Measurements from ENCODE around the gene ELMO1. TPM values are rescaled to one million over a fixed set of nuclear protein-coding genes. Genes with fewer than 3 reads are reported as not detected.

Gene ELMO1
- total RNA-seq = 100 to 1,000 TPM; 101 TPM

- Mint-ChIP-seq H3K4me3 (peak within 1 kb of the TSS; percentile 88), H3K36me3 (peaks cover 3% of the 10 kb centered on the region), H3K4me1 (peaks cover 36% of the 10 kb centered on the region), H3K27ac (peak within 1 kb of the TSS; percentile 93), H3K9me3 (ENCODE audit: low read depth) (no peaks in the 10 kb centered on the region), H3K27me3 (peaks cover 11% of the 10 kb centered on the region)
- CTCF ChIA-PET = interaction anchor here (0.6 to 3.1 kb wide), 15 partner anchors 9 to 1157 kb away, joined by 3 to 21 read pairs (median 4); no protein-coding TSS in a partner anchor
- ATAC-seq (peak; percentile 94), DNase-seq (peak; percentile 88)
Measured at GRCh38 chr7:37448636-37449361, at the start of gene ELMO1. TSS of gene ELMO1 (minus strand) at chr7:37448864. CDS start at chr7:37342690, 106,174 bp downstream.

GRCh38 chr7:37497576-37497975, 48.9 kb upstream of the ELMO1 start:
- no peak overlapping the region for H3K27ac Mint-ChIP-seq
- DNase-seq = no peak
- CTCF ChIA-PET = interaction anchor here (1.5 to 2.3 kb wide), 3 partner anchors 9 to 49 kb away, joined by 4 to 6 read pairs (median 4); partner anchors contain the start of gene ELMO1
- peaks cover 7% of the 10 kb centered on the region for H3K4me1 Mint-ChIP-seq
- peaks cover 2% of the 10 kb centered on the region for H3K27me3 Mint-ChIP-seq
- H3K36me3 Mint-ChIP-seq = no peaks in the 10 kb centered on the region
- H3K4me3 Mint-ChIP-seq = no peak overlapping the region
- H3K9me3 Mint-ChIP-seq (ENCODE audit: low read depth) = no peaks in the 10 kb centered on the region
- ATAC-seq = no peak

- H3K4me1 Mint-ChIP-seq = peaks cover 7% of the 10 kb centered on the region
- CTCF ChIA-PET = interaction anchor here (0.6 to 3.3 kb wide), 20 partner anchors 8 to 446 kb away, joined by 3 to 26 read pairs (median 4); partner anchors contain the start of gene ELMO1
- ATAC-seq (no peak), DNase-seq (no peak)
- H3K9me3 Mint-ChIP-seq (ENCODE audit: low read depth) = no peaks in the 10 kb centered on the region
- no peak overlapping the region for H3K27ac Mint-ChIP-seq
- no peak overlapping the region for H3K4me3 Mint-ChIP-seq
- no peaks in the 10 kb centered on the region for H3K27me3 Mint-ChIP-seq
- H3K36me3 Mint-ChIP-seq = no peaks in the 10 kb centered on the region
Measured at GRCh38 chr7:37495574-37496184, 47.0 kb upstream of the ELMO1 start.

- peaks cover 7% of the 10 kb centered on the region for H3K4me1 Mint-ChIP-seq
- no peaks in the 10 kb centered on the region for H3K36me3 Mint-ChIP-seq
- no peak for DNase-seq
- CTCF ChIA-PET = interaction anchor here (0.9 to 3.3 kb wide), 16 partner anchors 9 to 446 kb away, joined by 3 to 26 read pairs (median 4); no protein-coding TSS in a partner anchor
- H3K27ac Mint-ChIP-seq = no peak overlapping the region
- no peaks in the 10 kb centered on the region for H3K27me3 Mint-ChIP-seq
- ATAC-seq = no peak
- H3K9me3 Mint-ChIP-seq (ENCODE audit: low read depth) = no peaks in the 10 kb centered on the region
- H3K4me3 Mint-ChIP-seq = no peak overlapping the region
Measured at GRCh38 chr7:37494926-37495325, 46.3 kb upstream of the ELMO1 start.

- H3K36me3 Mint-ChIP-seq = no peaks in the 10 kb centered on the region
- H3K9me3 Mint-ChIP-seq (ENCODE audit: low read depth) = no peaks in the 10 kb centered on the region
- CTCF ChIA-PET = interaction anchor here (1.1 to 3.3 kb wide), 2 partner anchors 14 to 140 kb away, joined by 3 to 26 read pairs; no protein-coding TSS in a partner anchor
- no peak for DNase-seq
- ATAC-seq = no peak
- no peak overlapping the region for H3K4me3 Mint-ChIP-seq
- peaks cover 7% of the 10 kb centered on the region for H3K4me1 Mint-ChIP-seq
- H3K27me3 Mint-ChIP-seq = no peaks in the 10 kb centered on the region
- no peak overlapping the region for H3K27ac Mint-ChIP-seq
Measured at GRCh38 chr7:37493810-37494209, 45.1 kb upstream of the ELMO1 start.

GRCh38 chr7:37493123-37493522, 44.5 kb upstream of the ELMO1 start:
- Mint-ChIP-seq H3K4me3 (no peak overlapping the region), H3K27ac (no peak overlapping the region), H3K9me3 (ENCODE audit: low read depth) (peaks cover 3% of the 10 kb centered on the region), H3K4me1 (peaks cover 10% of the 10 kb centered on the region), H3K27me3 (no peaks in the 10 kb centered on the region), H3K36me3 (peaks cover 4% of the 10 kb centered on the region)
- ATAC-seq (no peak), DNase-seq (no peak)
- CTCF ChIA-PET = interaction anchor here (1.2 to 1.6 kb wide), 3 partner anchors 15 to 208 kb away, joined by 3 to 4 read pairs (median 4); no protein-coding TSS in a partner anchor

GRCh38 chr7:37491919-37492694, 43.4 kb upstream of the ELMO1 start:
- Mint-ChIP-seq H3K9me3 (ENCODE audit: low read depth) (peaks cover 4% of the 10 kb centered on the region), H3K36me3 (peaks cover 5% of the 10 kb centered on the region), H3K4me1 (peaks cover 10% of the 10 kb centered on the region), H3K27me3 (no peaks in the 10 kb centered on the region), H3K27ac (no peak overlapping the region), H3K4me3 (no peak overlapping the region)
- no peak for DNase-seq
- CTCF ChIA-PET = interaction anchor here (1.2 to 1.6 kb wide), 4 partner anchors 14 to 207 kb away, joined by 3 to 4 read pairs (median 4); no protein-coding TSS in a partner anchor
- ATAC-seq = no peak

- Mint-ChIP-seq H3K9me3 (ENCODE audit: low read depth) (peaks cover 7% of the 10 kb centered on the region), H3K4me1 (peaks cover 5% of the 10 kb centered on the region), H3K27me3 (peaks cover 9% of the 10 kb centered on the region), H3K27ac (no peak overlapping the region), H3K36me3 (peaks cover 8% of the 10 kb centered on the region), H3K4me3 (no peak overlapping the region)
- ATAC-seq = no peak
- CTCF ChIA-PET = no interaction called here
- no peak for DNase-seq
Measured at GRCh38 chr7:37489703-37490102, 41.0 kb upstream of the ELMO1 start.

GRCh38 chr7:37488163-37488764, 39.6 kb upstream of the ELMO1 start:
- ATAC-seq = no peak
- peak overlapping the region; percentile 66 for H3K27ac Mint-ChIP-seq
- no peak overlapping the region for H3K4me3 Mint-ChIP-seq
- peaks cover 17% of the 10 kb centered on the region for H3K27me3 Mint-ChIP-seq
- peaks cover 8% of the 10 kb centered on the region for H3K36me3 Mint-ChIP-seq
- CTCF ChIA-PET = interaction anchor here (1.4 to 1.6 kb wide), 2 partner anchors 8 to 10 kb away, joined by 4 to 6 read pairs; no protein-coding TSS in a partner anchor
- DNase-seq = no peak
- peaks cover 3% of the 10 kb centered on the region for H3K4me1 Mint-ChIP-seq
- H3K9me3 Mint-ChIP-seq (ENCODE audit: low read depth) = peaks cover 7% of the 10 kb centered on the region

- Mint-ChIP-seq H3K27ac (no peak overlapping the region), H3K4me3 (no peak overlapping the region), H3K4me1 (peaks cover 3% of the 10 kb centered on the region), H3K9me3 (ENCODE audit: low read depth) (peaks cover 7% of the 10 kb centered on the region), H3K27me3 (peaks cover 40% of the 10 kb centered on the region), H3K36me3 (peaks cover 8% of the 10 kb centered on the region)
- DNase-seq = no peak
- CTCF ChIA-PET = no interaction called here
- no peak for ATAC-seq
Measured at GRCh38 chr7:37484426-37485073, 35.9 kb upstream of the ELMO1 start.

- DNase-seq = no peak
- no peak for ATAC-seq
- Mint-ChIP-seq H3K27me3 (peaks cover 46% of the 10 kb centered on the region), H3K4me3 (no peak overlapping the region), H3K4me1 (peaks cover 3% of the 10 kb centered on the region), H3K27ac (no peak overlapping the region), H3K36me3 (peaks cover 8% of the 10 kb centered on the region), H3K9me3 (ENCODE audit: low read depth) (peaks cover 7% of the 10 kb centered on the region)
- CTCF ChIA-PET = no interaction called here
Measured at GRCh38 chr7:37483627-37484026, 35.0 kb upstream of the ELMO1 start.

GRCh38 chr7:37482953-37483352, 34.3 kb upstream of the ELMO1 start:
- ATAC-seq (no peak), DNase-seq (no peak)
- CTCF ChIA-PET = no interaction called here
- H3K9me3 Mint-ChIP-seq (ENCODE audit: low read depth) = peaks cover 4% of the 10 kb centered on the region
- no peak overlapping the region for H3K4me3 Mint-ChIP-seq
- H3K27me3 Mint-ChIP-seq = peaks cover 50% of the 10 kb centered on the region
- no peak overlapping the region for H3K27ac Mint-ChIP-seq
- no peaks in the 10 kb centered on the region for H3K4me1 Mint-ChIP-seq
- H3K36me3 Mint-ChIP-seq = peaks cover 3% of the 10 kb centered on the region

Measured in activated CD8-positive, alpha-beta memory T cell treated with anti-CD3 and anti-CD28 coated beads, Interleukin-2, amount 10 ng/mL, durations not matched to agents 7 days and 5 days (primary cell).